NCI-H2107 treated with DMSO at 0.1 percent for 48 hours (cell line): Measurements from ENCODE around the gene HLA-DPB1.
"Not testable (repeated sequence)": the region's sequence is repeated elsewhere in the genome, so short reads cannot be mapped to it uniquely, and the experiment has no call there.

Experiments
- DNase-seq: peaks from one replicate; lab custom pipeline; 2025; ENCODE audit not compliant: unreplicated experiment; lab: John Stamatoyannopoulos, UW

HLA-DPB1 gene

GRCh38 chr6:33075568-33076405 lies at the start of gene HLA-DPB1:
TSS of gene HLA-DPB1 (plus strand) at chr6:33075990. CDS start at chr6:33076042, 52 bp downstream.
- DNase-seq = no peak

GRCh38 chr6:33028220-33028849 lies 47.5 kb upstream of the HLA-DPB1 start:
- no peak for DNase-seq

GRCh38 chr6:33029328-33030184 lies 46.2 kb upstream of the HLA-DPB1 start:
- DNase-seq = no peak

- DNase-seq = no peak
Measured at GRCh38 chr6:33030245-33030644, 45.5 kb upstream of the HLA-DPB1 start.

GRCh38 chr6:33034554-33034953 lies 41.2 kb upstream of the HLA-DPB1 start:
- DNase-seq = no peak

GRCh38 chr6:33036535-33036934 lies 39.3 kb upstream of the HLA-DPB1 start:
- no peak for DNase-seq

GRCh38 chr6:33040157-33040556 lies 35.6 kb upstream of the HLA-DPB1 start:
- no peak for DNase-seq

GRCh38 chr6:33049323-33050013 lies 26.3 kb upstream of the HLA-DPB1 start:
- DNase-seq = no peak

GRCh38 chr6:33050014-33050810 lies 25.6 kb upstream of the HLA-DPB1 start:
- DNase-seq = no peak

- no peak for DNase-seq
Measured at GRCh38 chr6:33052627-33053026, 23.2 kb upstream of the HLA-DPB1 start.

- DNase-seq = no peak
Measured at GRCh38 chr6:33053230-33053629, 22.6 kb upstream of the HLA-DPB1 start.

- no peak for DNase-seq
Measured at GRCh38 chr6:33057222-33058150, 18.3 kb upstream of the HLA-DPB1 start.

GRCh38 chr6:33061987-33062386 lies 13.8 kb upstream of the HLA-DPB1 start:
- DNase-seq = no peak

GRCh38 chr6:33063435-33063834 lies 12.4 kb upstream of the HLA-DPB1 start:
- DNase-seq = not testable (repeated sequence)

GRCh38 chr6:33064723-33065122 lies 11.1 kb upstream of the HLA-DPB1 start:
- DNase-seq = no peak

- DNase-seq = no peak
Measured at GRCh38 chr6:33065312-33065711, 10.5 kb upstream of the HLA-DPB1 start.

GRCh38 chr6:33066917-33067521 lies 8.8 kb upstream of the HLA-DPB1 start:
- no peak for DNase-seq

- no peak for DNase-seq
Measured at GRCh38 chr6:33069021-33069738, 6.6 kb upstream of the HLA-DPB1 start.
